Measurements from ENCODE around the gene SBF2. TPM values are rescaled to one million over a fixed set of nuclear protein-coding genes. Genes with fewer than 3 reads are reported as not detected.

SBF2 gene
- total and polyA plus RNA-seq, 9 of the 15 experiments (the other 6 are each of a cell fraction or from before 2014, with no cell fraction given) = 0.80 to 9.5 (median 5.0) TPM

GRCh38 chr11:9757809-9758636 lies 536.0 kb downstream of the SBF2 start (continued):
- TF ChIP-seq, protein P1, sequence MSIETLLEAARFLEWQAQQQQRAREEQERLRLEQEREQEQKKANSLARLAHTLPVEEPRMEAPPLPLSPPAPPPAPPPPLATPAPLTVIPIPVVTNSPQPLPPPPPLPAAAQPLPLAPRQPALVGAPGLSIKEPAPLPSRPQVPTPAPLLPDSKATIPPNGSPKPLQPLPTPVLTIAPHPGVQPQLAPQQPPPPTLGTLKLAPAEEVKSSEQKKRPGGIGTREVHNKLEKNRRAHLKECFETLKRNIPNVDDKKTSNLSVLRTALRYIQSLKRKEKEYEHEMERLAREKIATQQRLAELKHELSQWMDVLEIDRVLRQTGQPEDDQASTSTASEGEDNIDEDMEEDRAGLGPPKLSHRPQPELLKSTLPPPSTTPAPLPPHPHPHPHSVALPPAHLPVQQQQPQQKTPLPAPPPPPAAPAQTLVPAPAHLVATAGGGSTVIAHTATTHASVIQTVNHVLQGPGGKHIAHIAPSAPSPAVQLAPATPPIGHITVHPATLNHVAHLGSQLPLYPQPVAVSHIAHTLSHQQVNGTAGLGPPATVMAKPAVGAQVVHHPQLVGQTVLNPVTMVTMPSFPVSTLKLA (conservative IDR thresholded peaks at IDR 0.05) = peak; percentile 60 to 69
- no peak for TF ChIP-seq CHCHD3 (CRISPR knock-in tag; IDR thresholded peaks at IDR 0.05)
- TF ChIP-seq NBN (IDR thresholded peaks at IDR 0.05; ENCODE audit: low read depth) = no peak
- TF ChIP-seq HNRNPK (IDR thresholded peaks at IDR 0.05; ENCODE audit: low read depth, low read length, poor library complexity, severe bottlenecking) = no peak
- no peak for TF ChIP-seq JUN (IDR thresholded peaks at IDR 0.05; ENCODE audit: borderline replicate concordance, low read depth, low read length)
- TF ChIP-seq JUN (CRISPR knock-in tag; IDR thresholded peaks at IDR 0.05; ENCODE audit: borderline replicate concordance) = no peak
- TF ChIP-seq NFIC (IDR thresholded peaks at IDR 0.05) = no peak
- peak; percentile 1; the same call in 1 of the 2 replicates for TF ChIP-seq ZNF263 (CRISPR knock-in tag; IDR thresholded peaks at IDR 0.05; ENCODE audit: borderline replicate concordance)
- TF ChIP-seq JUNB (CRISPR knock-in tag; conservative IDR thresholded peaks at IDR 0.05) = no peak
- no peak; the same call in 1 of the 2 replicates for TF ChIP-seq NFRKB (IDR thresholded peaks at IDR 0.05; ENCODE audit: low read depth)
- no peak for TF ChIP-seq TAF15 (IDR thresholded peaks at IDR 0.05; ENCODE audit: low read depth, low read length)
- TF ChIP-seq RBM39 (optimal IDR thresholded peaks at IDR 0.05; ENCODE audit: low read depth, low read length) = no peak
- no peak for TF ChIP-seq SMARCB1 (IDR thresholded peaks at IDR 0.05; ENCODE audit: insufficient read length, low read depth)
- TF ChIP-seq CREM (IDR thresholded peaks at IDR 0.05; ENCODE audit: low read depth) = no peak; the same call in none of the 2 replicates
- TF ChIP-seq ZNF79 (CRISPR knock-in tag; IDR thresholded peaks at IDR 0.05; ENCODE audit: low read depth) = no peak
- TF ChIP-seq, protein P2, sequence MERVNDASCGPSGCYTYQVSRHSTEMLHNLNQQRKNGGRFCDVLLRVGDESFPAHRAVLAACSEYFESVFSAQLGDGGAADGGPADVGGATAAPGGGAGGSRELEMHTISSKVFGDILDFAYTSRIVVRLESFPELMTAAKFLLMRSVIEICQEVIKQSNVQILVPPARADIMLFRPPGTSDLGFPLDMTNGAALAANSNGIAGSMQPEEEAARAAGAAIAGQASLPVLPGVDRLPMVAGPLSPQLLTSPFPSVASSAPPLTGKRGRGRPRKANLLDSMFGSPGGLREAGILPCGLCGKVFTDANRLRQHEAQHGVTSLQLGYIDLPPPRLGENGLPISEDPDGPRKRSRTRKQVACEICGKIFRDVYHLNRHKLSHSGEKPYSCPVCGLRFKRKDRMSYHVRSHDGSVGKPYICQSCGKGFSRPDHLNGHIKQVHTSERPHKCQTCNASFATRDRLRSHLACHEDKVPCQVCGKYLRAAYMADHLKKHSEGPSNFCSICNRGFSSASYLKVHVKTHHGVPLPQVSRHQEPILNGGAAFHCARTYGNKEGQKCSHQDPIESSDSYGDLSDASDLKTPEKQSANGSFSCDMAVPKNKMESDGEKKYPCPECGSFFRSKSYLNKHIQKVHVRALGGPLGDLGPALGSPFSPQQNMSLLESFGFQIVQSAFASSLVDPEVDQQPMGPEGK (CRISPR knock-in tag; IDR thresholded peaks at IDR 0.05; ENCODE audit: borderline replicate concordance) = no peak
- peak; percentile 33; the same call in 1 of the 2 replicates for TF ChIP-seq CREB1 (IDR thresholded peaks at IDR 0.05)
- TF ChIP-seq CREB1 (CRISPR knock-in tag; IDR thresholded peaks at IDR 0.05) = no peak
- TF ChIP-seq ZNF277 (CRISPR knock-in tag; IDR thresholded peaks at IDR 0.05; ENCODE audit: borderline replicate concordance) = no peak
- no peak for TF ChIP-seq RCOR1 (IDR thresholded peaks at IDR 0.05; ENCODE audit: borderline replicate concordance in 1 of 2, low read depth in 2 of 2, low read length in 2 of 2)
- no peak for TF ChIP-seq SMARCA5 (IDR thresholded peaks at IDR 0.05)
- TF ChIP-seq, protein P3, sequence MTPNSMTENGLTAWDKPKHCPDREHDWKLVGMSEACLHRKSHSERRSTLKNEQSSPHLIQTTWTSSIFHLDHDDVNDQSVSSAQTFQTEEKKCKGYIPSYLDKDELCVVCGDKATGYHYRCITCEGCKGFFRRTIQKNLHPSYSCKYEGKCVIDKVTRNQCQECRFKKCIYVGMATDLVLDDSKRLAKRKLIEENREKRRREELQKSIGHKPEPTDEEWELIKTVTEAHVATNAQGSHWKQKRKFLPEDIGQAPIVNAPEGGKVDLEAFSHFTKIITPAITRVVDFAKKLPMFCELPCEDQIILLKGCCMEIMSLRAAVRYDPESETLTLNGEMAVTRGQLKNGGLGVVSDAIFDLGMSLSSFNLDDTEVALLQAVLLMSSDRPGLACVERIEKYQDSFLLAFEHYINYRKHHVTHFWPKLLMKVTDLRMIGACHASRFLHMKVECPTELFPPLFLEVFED (CRISPR knock-in tag; conservative IDR thresholded peaks at IDR 0.05) = 0 out of 2 replicates have a peak, but pooled peaks have one; percentile 28
